ENCODE data around the gene RFC5. TPM values are rescaled to one million over a fixed set of nuclear protein-coding genes. Genes with fewer than 3 reads are reported as not detected.
"Not testable (repeated sequence)": the region's sequence is repeated elsewhere in the genome, so short reads cannot be mapped to it uniquely, and the experiment has no call there.

The RFC5 gene
- total RNA-seq, 1 donor from 2014 or later = 10.1 TPM

DNA sequence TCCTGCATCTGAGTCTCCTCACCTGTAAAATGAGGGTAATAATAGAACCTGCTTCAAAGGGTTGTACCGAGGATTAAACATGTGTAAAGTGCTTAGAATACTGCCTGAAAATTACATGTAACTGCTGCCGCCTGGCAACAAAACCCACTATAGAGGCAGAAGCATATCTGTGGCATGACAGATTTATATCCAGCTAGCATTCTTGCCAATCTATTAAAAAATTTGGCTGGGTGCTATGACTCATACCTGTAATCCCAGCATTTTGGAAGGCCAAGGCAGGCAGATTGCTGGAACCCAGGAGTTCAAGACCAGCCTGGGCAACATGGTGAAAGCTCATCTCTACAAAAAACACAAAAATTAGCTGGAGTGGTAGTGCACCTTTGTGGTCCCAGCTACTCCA is 31.3 kb upstream of the RFC5 start:
- TF ChIP-seq CTCF (IDR thresholded peaks at IDR 0.05; ENCODE audit: insufficient read depth, low read length, poor library complexity, severe bottlenecking) = no peak
- DNase-seq (ENCODE audit: low read depth) = no peak

GRCh38 chr12:117986705-117987469 is 29.6 kb upstream of the RFC5 start:
- peak; percentile 78 for DNase-seq (ENCODE audit: low read depth)
- H3K27me3 ChIP-seq (ENCODE audit: control insufficient read depth, insufficient read depth, low read length) = no peaks in the 10 kb centered on the region
- H3K36me3 ChIP-seq (ENCODE audit: control insufficient read depth, insufficient read depth, low read length) = no peaks in the 10 kb centered on the region
- no peak for TF ChIP-seq CTCF (IDR thresholded peaks at IDR 0.05; ENCODE audit: insufficient read depth, low read length, poor library complexity, severe bottlenecking)
- H3K4me3 ChIP-seq (ENCODE audit: low read depth, low read length) = no peak overlapping the region

More for the DNA sequence above, 31.3 kb upstream of the RFC5 start:
- Histone ChIP-seq H3K27me3 (ENCODE audit: control insufficient read depth, insufficient read depth, low read length) (no peaks in the 10 kb centered on the region), H3K36me3 (ENCODE audit: control insufficient read depth, insufficient read depth, low read length) (no peaks in the 10 kb centered on the region), H3K4me3 (ENCODE audit: low read depth, low read length) (no peak overlapping the region)

DNA sequence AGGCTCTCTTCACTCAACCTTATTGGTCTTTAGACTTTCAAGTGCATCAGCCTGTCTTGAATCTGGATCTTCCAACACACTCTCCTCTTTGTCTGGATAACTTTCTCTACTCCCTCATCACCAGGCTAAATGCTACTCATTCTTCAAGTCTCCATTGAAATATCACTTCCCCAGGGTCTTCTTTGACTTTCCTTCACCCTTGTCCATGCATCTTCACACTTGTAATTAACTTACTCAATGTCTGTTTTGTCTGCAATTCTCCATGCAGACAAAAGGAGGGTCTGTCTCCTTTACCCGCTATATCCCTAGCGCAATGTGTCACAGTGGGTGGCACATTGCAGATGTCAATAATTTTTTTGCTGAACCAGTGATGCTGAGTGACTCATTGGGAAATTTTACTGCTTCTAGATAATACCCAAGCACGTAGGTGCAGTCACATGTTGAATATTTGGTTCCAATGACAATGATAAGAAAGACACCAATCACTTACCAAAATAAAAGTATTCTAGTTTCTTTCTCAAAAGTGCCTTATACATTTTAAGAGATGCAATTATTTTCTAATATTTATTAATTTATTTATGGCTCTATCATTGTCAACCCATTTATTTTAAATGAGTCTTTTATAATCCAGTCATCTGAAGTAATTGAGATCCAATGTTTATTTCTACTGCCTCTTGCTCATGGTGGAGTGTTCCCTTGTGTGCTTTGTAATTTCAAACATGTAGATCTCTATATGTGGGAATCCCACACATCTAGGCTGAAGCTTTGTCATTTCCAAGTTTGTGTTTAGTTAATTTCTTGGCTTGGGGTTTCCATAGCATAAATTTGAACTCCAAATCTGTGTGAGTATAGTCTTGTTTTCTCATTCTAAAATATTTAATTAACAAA is 21.7 kb upstream of the RFC5 start:
- TF ChIP-seq CTCF (IDR thresholded peaks at IDR 0.05; ENCODE audit: insufficient read depth, low read length, poor library complexity, severe bottlenecking) = no peak
- Histone ChIP-seq H3K27me3 (ENCODE audit: control insufficient read depth, insufficient read depth, low read length) (no peaks in the 10 kb centered on the region), H3K36me3 (ENCODE audit: control insufficient read depth, insufficient read depth, low read length) (no peaks in the 10 kb centered on the region), H3K4me3 (ENCODE audit: low read depth, low read length) (no peak overlapping the region)
- DNase-seq (ENCODE audit: low read depth) = no peak

GRCh38 chr12:117998719-117999118 is 17.8 kb upstream of the RFC5 start:
- no peak for DNase-seq (ENCODE audit: low read depth)

DNA sequence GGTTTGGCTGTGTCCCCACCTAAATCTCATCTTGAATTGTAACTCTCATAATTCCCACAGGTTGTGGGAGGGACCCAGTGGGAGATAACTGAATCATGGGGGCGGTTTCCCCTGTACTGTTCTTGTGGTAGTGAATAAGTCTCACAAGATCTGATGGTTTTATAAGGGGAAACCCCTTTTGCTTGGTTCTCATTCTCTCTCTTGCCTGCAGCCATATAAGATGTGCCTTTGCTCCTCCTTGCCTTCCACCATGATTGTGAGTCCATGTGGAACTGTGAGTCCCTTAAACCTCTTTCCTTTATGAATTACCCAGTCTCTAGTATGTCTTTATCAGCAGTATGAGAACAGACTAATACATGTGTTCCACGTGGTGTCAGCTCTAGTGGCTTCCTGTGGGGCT is 16.7 kb upstream of the RFC5 start:
- not testable (repeated sequence) for H3K36me3 ChIP-seq (ENCODE audit: control insufficient read depth, insufficient read depth, low read length); H3K4me3 ChIP-seq (ENCODE audit: low read depth, low read length); H3K27me3 ChIP-seq (ENCODE audit: control insufficient read depth, insufficient read depth, low read length); DNase-seq (ENCODE audit: low read depth)

More at GRCh38 chr12:117998719-117999118, 17.8 kb upstream of the RFC5 start:
- TF ChIP-seq CTCF (IDR thresholded peaks at IDR 0.05; ENCODE audit: insufficient read depth, low read length, poor library complexity, severe bottlenecking) = no peak
- Histone ChIP-seq H3K4me3 (ENCODE audit: low read depth, low read length) (no peak overlapping the region), H3K27me3 (ENCODE audit: control insufficient read depth, insufficient read depth, low read length) (no peaks in the 10 kb centered on the region), H3K36me3 (ENCODE audit: control insufficient read depth, insufficient read depth, low read length) (no peaks in the 10 kb centered on the region)

- H3K4me3 ChIP-seq (ENCODE audit: low read depth, low read length) = no peak overlapping the region
- no peak for TF ChIP-seq CTCF (IDR thresholded peaks at IDR 0.05; ENCODE audit: insufficient read depth, low read length, poor library complexity, severe bottlenecking)
- H3K36me3 ChIP-seq (ENCODE audit: control insufficient read depth, insufficient read depth, low read length) = no peaks in the 10 kb centered on the region
- no peak for DNase-seq (ENCODE audit: low read depth)
- H3K27me3 ChIP-seq (ENCODE audit: control insufficient read depth, insufficient read depth, low read length) = no peaks in the 10 kb centered on the region
Observed at GRCh38 chr12:118010903-118011302, 5.6 kb upstream of the RFC5 start.
